GM21390 (cell line): ENCODE measurements around the gene RARRES1.
"Not testable (repeated sequence)": the region's sequence is repeated elsewhere in the genome, so short reads cannot be mapped to it uniquely, and the experiment has no call there.

Experiments used
- ATAC-seq: cut with Tn5 transposase; IDR thresholded peaks from one replicate; pipeline ENCODE4 v1.9.1; 2021; ENCODE audit not compliant: unreplicated experiment

RARRES1 gene

GRCh38 chr3:158701420-158702065 lies 30.7 kb downstream of the RARRES1 start:
- no peak for ATAC-seq

- no peak for ATAC-seq
Measured at GRCh38 chr3:158700559-158700958, 31.7 kb downstream of the RARRES1 start.

GRCh38 chr3:158696618-158697017 lies 35.6 kb downstream of the RARRES1 start:
- no peak for ATAC-seq

GRCh38 chr3:158693866-158694456 lies 38.3 kb downstream of the RARRES1 start:
- ATAC-seq, result not testable (repeated sequence)

- no peak for ATAC-seq
Measured at GRCh38 chr3:158685159-158685558, 47.1 kb downstream of the RARRES1 start.

- no peak for ATAC-seq
Measured at GRCh38 chr3:158683230-158683962, 48.9 kb downstream of the RARRES1 start.

- ATAC-seq, result no peak
Measured at GRCh38 chr3:158680861-158681260, 51.4 kb downstream of the RARRES1 start.

- no peak for ATAC-seq
Measured at GRCh38 chr3:158679547-158680000, 52.7 kb downstream of the RARRES1 start.

GRCh38 chr3:158678687-158679086 lies 53.6 kb downstream of the RARRES1 start:
- no peak for ATAC-seq

- peak; percentile 100 for ATAC-seq
Measured at GRCh38 chr3:158672215-158673176, 59.8 kb downstream of the RARRES1 start, which contains the start of gene LXN. TSS of gene LXN (minus strand) at chr3:158672648. CDS start at chr3:158672478, 170 bp downstream.

GRCh38 chr3:158671821-158672214 lies 60.4 kb downstream of the RARRES1 start:
- ATAC-seq, result no peak

GRCh38 chr3:158668506-158668905 lies 63.8 kb downstream of the RARRES1 start:
- no peak for ATAC-seq

- no peak for ATAC-seq
Measured at GRCh38 chr3:158666416-158666815, 65.8 kb downstream of the RARRES1 start.

- no peak for ATAC-seq
Measured at GRCh38 chr3:158663832-158664231, 68.4 kb downstream of the RARRES1 start.

- ATAC-seq, result no peak
Measured at GRCh38 chr3:158663246-158663645, 69.0 kb downstream of the RARRES1 start.

- ATAC-seq, result no peak
Measured at GRCh38 chr3:158660711-158661110, 71.5 kb downstream of the RARRES1 start.

GRCh38 chr3:158659454-158660237 lies 72.6 kb downstream of the RARRES1 start:
- ATAC-seq, result peak; percentile 98

- ATAC-seq, result no peak
Measured at GRCh38 chr3:158658889-158659288, 73.4 kb downstream of the RARRES1 start.

- ATAC-seq, result no peak
Measured at GRCh38 chr3:158652463-158652862, 79.8 kb downstream of the RARRES1 start.

- ATAC-seq, result no peak
Measured at GRCh38 chr3:158651192-158651591, 81.1 kb downstream of the RARRES1 start.
